ENCODE data around the gene PTPRU.

- TF ChIP-seq MAX (IDR thresholded peaks at IDR 0.05; ENCODE audit: low read depth, low read length) (no peak), CTCF (IDR thresholded peaks at IDR 0.05; ENCODE audit: low read depth, low read length) (no peak)
These were observed 1.9 kb upstream of the PTPRU start for GRCh38 chr1:29234471-29234870.
